K562 (cell line): ENCODE results near the gene ZFPM1. TPM values are rescaled to one million over a fixed set of nuclear protein-coding genes. Genes with fewer than 3 reads are reported as not detected.

Source experiments
- ARID1B ChIP-seq: fragments of 450-650 bp; IDR thresholded peaks from 2 replicates; pipeline ENCODE4 v1.6.1; 2016; ENCODE audit warnings: antibody characterized with exemption, mild to moderate bottlenecking, inconsistent platforms
- BRCA1 ChIP-seq, 2 experiments: fragments of 450-650 bp in 1 of 2; sonication (generic) in 1 of 2; formaldehyde crosslinking in 1 of 2; IDR thresholded peaks; 2 replicates each; pipeline versions ENCODE4 v1.5.0 to v1.6.1; 2017 to 2020; ENCODE audit warnings: mild to moderate bottlenecking in 1 of 2, missing genetic modification reagents in 1 of 2
- BRD4 ChIP-seq: fragments of 200-600 bp; sonication (generic); IDR thresholded peaks from 2 replicates; pipeline ENCODE4 v1.6.1; 2017; ENCODE audit warnings: inconsistent platforms
- CHCHD3 ChIP-seq: fragments of 250-450 bp; sonication (Bioruptor Pico); IDR thresholded peaks from 2 replicates; pipeline ENCODE4 v2.1.2; 2022; ENCODE audit warnings: mild to moderate bottlenecking
- DNMT1 ChIP-seq: fragments of 450-650 bp; IDR thresholded peaks from 2 replicates; pipeline ENCODE4 v1.6.1; 2016; ENCODE audit warnings: antibody characterized with exemption, mild to moderate bottlenecking
- MAZ ChIP-seq, 2 experiments: fragments of 450-650 bp in 1 of 2; sonication (generic) in 1 of 2; formaldehyde crosslinking; IDR thresholded peaks in 1 of 2; conservative IDR thresholded peaks in 1 of 2; 2 replicates each; pipeline versions ENCODE4 v1.4.0 to v1.5.0; 2020; ENCODE audit warnings: mild to moderate bottlenecking in 1 of 2, missing genetic modification reagents in 1 of 2
- NFYB ChIP-seq: IDR thresholded peaks from 2 replicates; pipeline ENCODE4 v1.6.1; 2011; ENCODE audit warnings: mild to moderate bottlenecking, moderate library complexity; ENCODE audit not compliant: insufficient read length; ENCODE audit errors: extremely low read depth
- PTRF ChIP-seq: fragments of 450-650 bp; IDR thresholded peaks from 2 replicates; pipeline ENCODE4 v1.6.1; 2016; ENCODE audit warnings: mild to moderate bottlenecking, missing genetic modification characterization, missing compliant biosample characterization
- SIN3B ChIP-seq: fragments of 450-650 bp; IDR thresholded peaks from 2 replicates; pipeline ENCODE4 v1.6.1; 2017; ENCODE audit warnings: low read depth, mild to moderate bottlenecking, moderate library complexity
- SMARCB1 ChIP-seq: IDR thresholded peaks from 2 replicates; pipeline ENCODE4 v1.6.1; 2011; ENCODE audit warnings: improper control_type of control experiment, low read depth; ENCODE audit not compliant: insufficient read length
- SMC3 ChIP-seq: conservative IDR thresholded peaks from 2 replicates; pipeline ENCODE4 v1.6.1; 2011; ENCODE audit warnings: low read depth, low read length, improper control_type of control experiment; ENCODE audit not compliant: insufficient read depth
- SNRNP70 ChIP-seq: fragments of 200-400 bp; formaldehyde crosslinking; optimal IDR thresholded peaks from 2 replicates; pipeline ENCODE3; 2017; ENCODE audit warnings: low read depth, low read length
- U2AF2 ChIP-seq: fragments of 200-400 bp; formaldehyde crosslinking; optimal IDR thresholded peaks from 2 replicates; pipeline ENCODE3; 2017; ENCODE audit warnings: low read depth, mild to moderate bottlenecking, low read length
- WHSC1 ChIP-seq: IDR thresholded peaks from one replicate; pipeline ENCODE4 v1.6.1; 2012; ENCODE audit warnings: low read length, control low read depth, inconsistent platforms
- ZFX ChIP-seq: sonication (generic); formaldehyde crosslinking; IDR thresholded peaks from 2 replicates; pipeline ENCODE4 v1.8.0; 2022; ENCODE audit warnings: mild to moderate bottlenecking, missing genetic modification reagents, moderate library complexity
- ZNF143 ChIP-seq: sonication (generic); formaldehyde crosslinking; IDR thresholded peaks from 2 replicates; pipeline ENCODE4 v1.9.0; 2022; ENCODE audit warnings: mild to moderate bottlenecking, missing genetic modification reagents
- polyA plus RNA-seq, 8 experiments: library from polyadenylated mRNA; depleted of rRNA in 4 of 8; stranded (reverse) in 5 of 8; unstranded in 3 of 8; fragments of >200 nt; fragmentation: Nextera tagmentation in 2 of 8; fragmentation: Illumina TruSeq in 1 of 8; extraction: Ambion mirVana in 2 of 8; extraction: Trizol in 1 of 8; gene quantifications; 2 replicates each; pipeline versions ENCODE4 v1.2.1 to v1.2.3, GENCODE V29; 2011 to 2014; ENCODE audit warnings: inconsistent platforms in 1 of 8, missing spikeins in 1 of 8
- total RNA-seq, 7 experiments: library from RNA; depleted of rRNA in 6 of 7; stranded (reverse); fragments of >200 nt in 6 of 7; fragmentation: Illumina TruSeq in 2 of 7; extraction: Trizol in 2 of 7; gene quantifications; 2 replicates each; pipeline versions ENCODE4 v1.2.1 to v1.2.3, GENCODE V29; 2011 to 2021; ENCODE audit warnings: low replicate concordance in 1 of 7
- TF ChIP-seq, protein P1 (sequence below): fragments of 450-650 bp; formaldehyde crosslinking; IDR thresholded peaks from 2 replicates; pipeline ENCODE4 v1.4.0; 2020; ENCODE audit warnings: mild to moderate bottlenecking
- TF ChIP-seq, protein P2 (sequence below), 2 experiments: IDR thresholded peaks in 1 of 2; conservative IDR thresholded peaks in 1 of 2; 2 replicates each; pipeline ENCODE4 v1.6.1; 2016; ENCODE audit warnings: low read depth in 2 of 2, mild to moderate bottlenecking in 1 of 2, missing compliant biosample characterization in 1 of 2, missing genetic modification characterization in 1 of 2, moderate library complexity in 1 of 2
- TF ChIP-seq, protein P3 (sequence below): sonication (generic); formaldehyde crosslinking; IDR thresholded peaks from 2 replicates; pipeline ENCODE4 v1.8.1; 2023; ENCODE audit warnings: mild to moderate bottlenecking, missing genetic modification reagents
- TF ChIP-seq, protein P4 (sequence below): fragments of 250-450 bp; sonication (Bioruptor Pico); IDR thresholded peaks from 2 replicates; pipeline ENCODE4 v1.9.0; 2021; ENCODE audit warnings: mild to moderate bottlenecking
- TF ChIP-seq, protein P5 (sequence below), 2 experiments: IDR thresholded peaks; 2 replicates each; pipeline ENCODE4 v1.6.1; 2011; ENCODE audit warnings: borderline replicate concordance in 1 of 2, control low read depth in 1 of 2, low read depth in 1 of 2, low read length in 1 of 2, mild to moderate bottlenecking in 1 of 2, mixed read lengths in 1 of 2, moderate library complexity in 1 of 2; ENCODE audit not compliant: insufficient read depth in 1 of 2, insufficient read length in 1 of 2, poor library complexity in 1 of 2, severe bottlenecking in 1 of 2; ENCODE audit errors: extremely low read depth in 1 of 2

The ZFPM1 gene
- total and polyA plus RNA-seq, 9 of the 15 experiments (the other 6 are each of a cell fraction or from before 2014, with no cell fraction given): 0.03 to 35.9 (median 1.4) TPM

DNA sequence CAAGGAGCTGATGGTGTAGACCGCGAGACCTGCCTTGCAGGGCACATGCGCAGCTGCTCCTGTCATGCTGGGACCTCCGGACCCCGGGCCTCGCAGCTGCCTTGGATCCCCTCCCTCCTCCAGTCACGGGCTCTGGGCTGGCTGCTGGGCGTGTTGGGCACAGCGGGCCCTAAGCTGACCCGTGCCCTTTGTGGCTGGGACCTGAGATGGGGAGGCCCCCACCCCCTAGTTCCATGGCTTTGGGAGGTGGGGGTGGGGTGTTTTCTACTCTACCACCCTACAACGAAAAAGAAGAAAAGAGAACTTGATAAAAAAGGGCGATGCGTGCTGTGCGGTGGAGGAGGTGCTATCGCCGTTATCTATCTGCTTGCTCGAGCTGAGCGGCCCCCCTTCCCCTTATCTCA lies 14.5 kb downstream of the ZFPM1 start (continued):
- TF ChIP-seq, protein P1, sequence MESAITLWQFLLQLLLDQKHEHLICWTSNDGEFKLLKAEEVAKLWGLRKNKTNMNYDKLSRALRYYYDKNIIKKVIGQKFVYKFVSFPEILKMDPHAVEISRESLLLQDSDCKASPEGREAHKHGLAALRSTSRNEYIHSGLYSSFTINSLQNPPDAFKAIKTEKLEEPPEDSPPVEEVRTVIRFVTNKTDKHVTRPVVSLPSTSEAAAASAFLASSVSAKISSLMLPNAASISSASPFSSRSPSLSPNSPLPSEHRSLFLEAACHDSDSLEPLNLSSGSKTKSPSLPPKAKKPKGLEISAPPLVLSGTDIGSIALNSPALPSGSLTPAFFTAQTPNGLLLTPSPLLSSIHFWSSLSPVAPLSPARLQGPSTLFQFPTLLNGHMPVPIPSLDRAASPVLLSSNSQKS (CRISPR knock-in tag): no peak
- TF ChIP-seq ZFX (CRISPR knock-in tag) (0 out of 2 replicates have a peak, but pooled peaks have one; percentile 10), WHSC1 (no peak), CHCHD3 (no peak), SIN3B (no peak), BRD4 (no peak), NFYB (no peak), MAZ (CRISPR knock-in tag; conservative IDR thresholded peaks at IDR 0.05 in 1 of 2, IDR thresholded peaks at IDR 0.05 in 1 of 2) (0 out of 4 replicates have a peak, but pooled peaks of 1 of the 2 experiments have one; percentile 26), SMARCB1 (no peak), SMC3 (no peak), ARID1B (peak; percentile 52; the same call in 1 of the 2 replicates), ZNF143 (CRISPR knock-in tag) (no peak), PTRF (no peak), DNMT1 (no peak), SNRNP70 (no peak), BRCA1 (IDR thresholded peaks at IDR 0.05) (no peak), BRCA1 (CRISPR knock-in tag; IDR thresholded peaks at IDR 0.05) (no peak), U2AF2 (no peak)
- TF ChIP-seq, protein P2, sequence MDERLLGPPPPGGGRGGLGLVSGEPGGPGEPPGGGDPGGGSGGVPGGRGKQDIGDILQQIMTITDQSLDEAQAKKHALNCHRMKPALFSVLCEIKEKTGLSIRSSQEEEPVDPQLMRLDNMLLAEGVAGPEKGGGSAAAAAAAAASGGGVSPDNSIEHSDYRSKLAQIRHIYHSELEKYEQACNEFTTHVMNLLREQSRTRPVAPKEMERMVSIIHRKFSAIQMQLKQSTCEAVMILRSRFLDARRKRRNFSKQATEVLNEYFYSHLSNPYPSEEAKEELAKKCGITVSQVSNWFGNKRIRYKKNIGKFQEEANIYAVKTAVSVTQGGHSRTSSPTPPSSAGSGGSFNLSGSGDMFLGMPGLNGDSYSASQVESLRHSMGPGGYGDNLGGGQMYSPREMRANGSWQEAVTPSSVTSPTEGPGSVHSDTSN (CRISPR knock-in tag; IDR thresholded peaks at IDR 0.05; ENCODE audit: low read depth): no peak
- TF ChIP-seq, protein P2 (tag; conservative IDR thresholded peaks at IDR 0.05; ENCODE audit: low read depth): no peak
- TF ChIP-seq, protein P3, sequence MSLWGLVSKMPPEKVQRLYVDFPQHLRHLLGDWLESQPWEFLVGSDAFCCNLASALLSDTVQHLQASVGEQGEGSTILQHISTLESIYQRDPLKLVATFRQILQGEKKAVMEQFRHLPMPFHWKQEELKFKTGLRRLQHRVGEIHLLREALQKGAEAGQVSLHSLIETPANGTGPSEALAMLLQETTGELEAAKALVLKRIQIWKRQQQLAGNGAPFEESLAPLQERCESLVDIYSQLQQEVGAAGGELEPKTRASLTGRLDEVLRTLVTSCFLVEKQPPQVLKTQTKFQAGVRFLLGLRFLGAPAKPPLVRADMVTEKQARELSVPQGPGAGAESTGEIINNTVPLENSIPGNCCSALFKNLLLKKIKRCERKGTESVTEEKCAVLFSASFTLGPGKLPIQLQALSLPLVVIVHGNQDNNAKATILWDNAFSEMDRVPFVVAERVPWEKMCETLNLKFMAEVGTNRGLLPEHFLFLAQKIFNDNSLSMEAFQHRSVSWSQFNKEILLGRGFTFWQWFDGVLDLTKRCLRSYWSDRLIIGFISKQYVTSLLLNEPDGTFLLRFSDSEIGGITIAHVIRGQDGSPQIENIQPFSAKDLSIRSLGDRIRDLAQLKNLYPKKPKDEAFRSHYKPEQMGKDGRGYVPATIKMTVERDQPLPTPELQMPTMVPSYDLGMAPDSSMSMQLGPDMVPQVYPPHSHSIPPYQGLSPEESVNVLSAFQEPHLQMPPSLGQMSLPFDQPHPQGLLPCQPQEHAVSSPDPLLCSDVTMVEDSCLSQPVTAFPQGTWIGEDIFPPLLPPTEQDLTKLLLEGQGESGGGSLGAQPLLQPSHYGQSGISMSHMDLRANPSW (CRISPR knock-in tag): no peak
- TF ChIP-seq, protein P4, sequence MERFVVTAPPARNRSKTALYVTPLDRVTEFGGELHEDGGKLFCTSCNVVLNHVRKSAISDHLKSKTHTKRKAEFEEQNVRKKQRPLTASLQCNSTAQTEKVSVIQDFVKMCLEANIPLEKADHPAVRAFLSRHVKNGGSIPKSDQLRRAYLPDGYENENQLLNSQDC (CRISPR knock-in tag): no peak
- TF ChIP-seq, protein P5, sequence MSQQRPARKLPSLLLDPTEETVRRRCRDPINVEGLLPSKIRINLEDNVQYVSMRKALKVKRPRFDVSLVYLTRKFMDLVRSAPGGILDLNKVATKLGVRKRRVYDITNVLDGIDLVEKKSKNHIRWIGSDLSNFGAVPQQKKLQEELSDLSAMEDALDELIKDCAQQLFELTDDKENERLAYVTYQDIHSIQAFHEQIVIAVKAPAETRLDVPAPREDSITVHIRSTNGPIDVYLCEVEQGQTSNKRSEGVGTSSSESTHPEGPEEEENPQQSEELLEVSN (IDR thresholded peaks at IDR 0.05; ENCODE audit: borderline replicate concordance in 1 of 2, extremely low read depth in 1 of 2, insufficient read depth in 1 of 2, insufficient read length in 1 of 2, low read depth in 1 of 2, low read length in 1 of 2, poor library complexity in 1 of 2, severe bottlenecking in 1 of 2): no peak
